Lower lobe of right lung (tissue), 2 donors: ENCODE data around the gene ANKRD37. TPM values are rescaled to one million over a fixed set of nuclear protein-coding genes. Genes with fewer than 3 reads are reported as not detected.

Experiments
- ATAC-seq, 2 donors: fragments of 200-7000 bp; cut with Tn5 transposase; one replicate each; pipeline ENCODE4 v1.9.1; 2020 to 2022; ENCODE audit warnings: mild to moderate bottlenecking in 2 of 2, moderate library complexity in 2 of 2
- DNase-seq: peaks from one replicate; pipeline ENCODE4 v3.0.0-alpha.2; 2020
- H3K27ac ChIP-seq: fragments of 200-600 bp; one replicate; pipeline ENCODE4 v1.8.0; 2022
- H3K27me3 ChIP-seq: fragments of 200-600 bp; one replicate; pipeline ENCODE4 v1.8.0; 2022; ENCODE audit warnings: low read depth
- H3K36me3 ChIP-seq: fragments of 200-600 bp; one replicate; pipeline ENCODE4 v1.8.0; 2022; ENCODE audit warnings: mild to moderate bottlenecking
- H3K4me1 ChIP-seq: fragments of 200-600 bp; one replicate; pipeline ENCODE4 v1.8.0; 2022
- H3K4me3 ChIP-seq: fragments of 200-600 bp; one replicate; pipeline ENCODE4 v1.8.0; 2022; ENCODE audit warnings: mild to moderate bottlenecking
- H3K9me3 ChIP-seq: fragments of 200-600 bp; one replicate; pipeline ENCODE4 v1.8.0; 2022
- CTCF ChIP-seq: fragments of 200-600 bp; IDR thresholded peaks from one replicate; pipeline ENCODE4 v1.8.0; 2022; ENCODE audit warnings: antibody characterized with exemption, mild to moderate bottlenecking
- intact Hi-C: fragments of 100-400 bp; cut with DNase I; formaldehyde crosslinking; loops from one replicate; pipeline ENCODE4 v1.11.0; 2022
- total RNA-seq: library from RNA; stranded (reverse); fragmentation: NEBNext Ultra II Directional; extraction: Animal tissue kit (Norgen Biotek cat#: 25700); gene quantifications from one replicate; pipeline ENCODE4 v1.2.1, GENCODE V29; 2021
- donor health status: DM: no; HTN: yes; CAD: no; lungs with severe emphysema.

The ANKRD37 gene
- total RNA-seq, 1 donor from 2014 or later, result 15.7 TPM

GRCh38 chr4:185405296-185405999 is 8.8 kb downstream of the ANKRD37 start:
- H3K4me1 ChIP-seq, result no peaks in the 10 kb centered on the region
- no peak overlapping the region for H3K27ac ChIP-seq
- H3K36me3 ChIP-seq, result peaks cover 85% of the 10 kb centered on the region
- H3K4me3 ChIP-seq, result no peak overlapping the region
- no peaks in the 10 kb centered on the region for H3K9me3 ChIP-seq
- ATAC-seq (no peak), DNase-seq (no peak)
- intact Hi-C loops, result no loop called here
- TF ChIP-seq CTCF, result no peak
- H3K27me3 ChIP-seq, result no peaks in the 10 kb centered on the region

GRCh38 chr4:185408432-185408831 is 11.8 kb downstream of the ANKRD37 start:
- H3K36me3 ChIP-seq, result peaks cover 69% of the 10 kb centered on the region
- ATAC-seq, result no peak
- TF ChIP-seq CTCF, result no peak

GRCh38 chr4:185411849-185412248 is 15.2 kb downstream of the ANKRD37 start:
- DNase-seq (no peak), ATAC-seq (no peak)
- Histone ChIP-seq H3K36me3 (peaks cover 73% of the 10 kb centered on the region), H3K9me3 (no peaks in the 10 kb centered on the region), H3K4me3 (no peak overlapping the region), H3K27ac (no peak overlapping the region), H3K27me3 (no peaks in the 10 kb centered on the region), H3K4me1 (no peaks in the 10 kb centered on the region)
- no peak for TF ChIP-seq CTCF
- intact Hi-C loops, result no loop called here

More at GRCh38 chr4:185408432-185408831, 11.8 kb downstream of the ANKRD37 start:
- DNase-seq, result no peak
- Histone ChIP-seq H3K4me3 (no peak overlapping the region), H3K27ac (no peak overlapping the region), H3K9me3 (no peaks in the 10 kb centered on the region), H3K27me3 (no peaks in the 10 kb centered on the region), H3K4me1 (no peaks in the 10 kb centered on the region)
- intact Hi-C loops, result no loop called here

- intact Hi-C loops, result no loop called here
- Histone ChIP-seq H3K27me3 (no peaks in the 10 kb centered on the region), H3K4me3 (no peak overlapping the region), H3K27ac (no peak overlapping the region), H3K9me3 (no peaks in the 10 kb centered on the region), H3K4me1 (no peaks in the 10 kb centered on the region), H3K36me3 (peaks cover 76% of the 10 kb centered on the region)
- no peak for DNase-seq
- no peak for TF ChIP-seq CTCF
- no peak for ATAC-seq
Measured at GRCh38 chr4:185412412-185412811, 15.8 kb downstream of the ANKRD37 start.

- no peak for ATAC-seq
- H3K27ac ChIP-seq, result no peak overlapping the region
- intact Hi-C loops, result no loop called here
Measured at GRCh38 chr4:185416955-185417354, 20.3 kb downstream of the ANKRD37 start.

More at GRCh38 chr4:185416955-185417354, 20.3 kb downstream of the ANKRD37 start:
- H3K4me1 ChIP-seq, result peaks cover 12% of the 10 kb centered on the region
- no peaks in the 10 kb centered on the region for H3K27me3 ChIP-seq
- H3K36me3 ChIP-seq, result peaks cover 64% of the 10 kb centered on the region
- no peaks in the 10 kb centered on the region for H3K9me3 ChIP-seq
- no peak for TF ChIP-seq CTCF
- no peak for DNase-seq
- H3K4me3 ChIP-seq, result no peak overlapping the region
